Mammary epithelial cell (primary cell): ENCODE results near the gene FBXL20.

ENCODE experiments used
- EZH2 ChIP-seq: IDR thresholded peaks from 2 replicates; pipeline ENCODE4 v1.6.1; 2012; ENCODE audit warnings: low read length, inconsistent platforms, borderline replicate concordance
- TF ChIP-seq, protein P1 (sequence below), 2 donors: IDR thresholded peaks in 1 of 2; conservative IDR thresholded peaks in 1 of 2; 2 replicates each; pipeline ENCODE4 v1.5.1; 2011 to 2012; ENCODE audit warnings: inconsistent platforms in 2 of 2, low read length in 2 of 2, mild to moderate bottlenecking in 2 of 2, control low read depth in 1 of 2, low read depth in 1 of 2; ENCODE audit not compliant: insufficient read depth in 1 of 2; ENCODE audit errors: extremely low read depth in 1 of 2

- TF ChIP-seq, protein P1, sequence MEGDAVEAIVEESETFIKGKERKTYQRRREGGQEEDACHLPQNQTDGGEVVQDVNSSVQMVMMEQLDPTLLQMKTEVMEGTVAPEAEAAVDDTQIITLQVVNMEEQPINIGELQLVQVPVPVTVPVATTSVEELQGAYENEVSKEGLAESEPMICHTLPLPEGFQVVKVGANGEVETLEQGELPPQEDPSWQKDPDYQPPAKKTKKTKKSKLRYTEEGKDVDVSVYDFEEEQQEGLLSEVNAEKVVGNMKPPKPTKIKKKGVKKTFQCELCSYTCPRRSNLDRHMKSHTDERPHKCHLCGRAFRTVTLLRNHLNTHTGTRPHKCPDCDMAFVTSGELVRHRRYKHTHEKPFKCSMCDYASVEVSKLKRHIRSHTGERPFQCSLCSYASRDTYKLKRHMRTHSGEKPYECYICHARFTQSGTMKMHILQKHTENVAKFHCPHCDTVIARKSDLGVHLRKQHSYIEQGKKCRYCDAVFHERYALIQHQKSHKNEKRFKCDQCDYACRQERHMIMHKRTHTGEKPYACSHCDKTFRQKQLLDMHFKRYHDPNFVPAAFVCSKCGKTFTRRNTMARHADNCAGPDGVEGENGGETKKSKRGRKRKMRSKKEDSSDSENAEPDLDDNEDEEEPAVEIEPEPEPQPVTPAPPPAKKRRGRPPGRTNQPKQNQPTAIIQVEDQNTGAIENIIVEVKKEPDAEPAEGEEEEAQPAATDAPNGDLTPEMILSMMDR (conservative IDR thresholded peaks at IDR 0.05 in 1 of 2, IDR thresholded peaks at IDR 0.05 in 1 of 2; ENCODE audit: extremely low read depth in 1 of 2, insufficient read depth in 1 of 2, low read depth in 1 of 2, low read length in 2 of 2), result no peak
- no peak for TF ChIP-seq EZH2
Observed at GRCh38 chr17:39361064-39361463, 40.4 kb downstream of the FBXL20 start.
